Measurements from ENCODE around the gene DNAH2. TPM values are rescaled to one million over a fixed set of nuclear protein-coding genes. Genes with fewer than 3 reads are reported as not detected.

Gene DNAH2
- total and polyA plus RNA-seq, 2 of the 13 experiments (the other 11 are each of a cell fraction or from before 2014, with no cell fraction given), result not detected

- no peak; the same call in 1 of the 2 replicates for TF ChIP-seq KDM5B (CRISPR knock-in tag; IDR thresholded peaks at IDR 0.05; ENCODE audit: borderline replicate concordance)
- TF ChIP-seq, protein P1, sequence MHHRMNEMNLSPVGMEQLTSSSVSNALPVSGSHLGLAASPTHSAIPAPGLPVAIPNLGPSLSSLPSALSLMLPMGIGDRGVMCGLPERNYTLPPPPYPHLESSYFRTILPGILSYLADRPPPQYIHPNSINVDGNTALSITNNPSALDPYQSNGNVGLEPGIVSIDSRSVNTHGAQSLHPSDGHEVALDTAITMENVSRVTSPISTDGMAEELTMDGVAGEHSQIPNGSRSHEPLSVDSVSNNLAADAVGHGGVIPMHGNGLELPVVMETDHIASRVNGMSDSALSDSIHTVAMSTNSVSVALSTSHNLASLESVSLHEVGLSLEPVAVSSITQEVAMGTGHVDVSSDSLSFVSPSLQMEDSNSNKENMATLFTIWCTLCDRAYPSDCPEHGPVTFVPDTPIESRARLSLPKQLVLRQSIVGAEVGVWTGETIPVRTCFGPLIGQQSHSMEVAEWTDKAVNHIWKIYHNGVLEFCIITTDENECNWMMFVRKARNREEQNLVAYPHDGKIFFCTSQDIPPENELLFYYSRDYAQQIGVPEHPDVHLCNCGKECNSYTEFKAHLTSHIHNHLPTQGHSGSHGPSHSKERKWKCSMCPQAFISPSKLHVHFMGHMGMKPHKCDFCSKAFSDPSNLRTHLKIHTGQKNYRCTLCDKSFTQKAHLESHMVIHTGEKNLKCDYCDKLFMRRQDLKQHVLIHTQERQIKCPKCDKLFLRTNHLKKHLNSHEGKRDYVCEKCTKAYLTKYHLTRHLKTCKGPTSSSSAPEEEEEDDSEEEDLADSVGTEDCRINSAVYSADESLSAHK (CRISPR knock-in tag; IDR thresholded peaks at IDR 0.05; ENCODE audit: borderline replicate concordance), result no peak
- no peak for TF ChIP-seq ZMYM3 (CRISPR knock-in tag; IDR thresholded peaks at IDR 0.05)
- TF ChIP-seq CBX2 (IDR thresholded peaks at IDR 0.05; ENCODE audit: low read depth, low read length), result no peak
- no peak for TF ChIP-seq CBX2 (CRISPR knock-in tag; IDR thresholded peaks at IDR 0.05; ENCODE audit: low read depth)
- 0 out of 2 replicates have a peak, but pooled peaks have one; percentile 30 for TF ChIP-seq RNF2 (conservative IDR thresholded peaks at IDR 0.05; ENCODE audit: low read depth)
- TF ChIP-seq NFKB2 (CRISPR knock-in tag; IDR thresholded peaks at IDR 0.05; ENCODE audit: borderline replicate concordance), result peak; percentile 64; the same call in 1 of the 2 replicates
- TF ChIP-seq JARID2 (CRISPR knock-in tag; IDR thresholded peaks at IDR 0.05; ENCODE audit: insufficient replicate concordance), result peak; percentile 11
- no peak for TF ChIP-seq JDP2 (CRISPR knock-in tag; IDR thresholded peaks at IDR 0.05; ENCODE audit: borderline replicate concordance)
- TF ChIP-seq ZNF790 (CRISPR knock-in tag; IDR thresholded peaks at IDR 0.05; ENCODE audit: borderline replicate concordance), result no peak
- TF ChIP-seq ZKSCAN5 (CRISPR knock-in tag; IDR thresholded peaks at IDR 0.05), result no peak
- TF ChIP-seq, protein P2, sequence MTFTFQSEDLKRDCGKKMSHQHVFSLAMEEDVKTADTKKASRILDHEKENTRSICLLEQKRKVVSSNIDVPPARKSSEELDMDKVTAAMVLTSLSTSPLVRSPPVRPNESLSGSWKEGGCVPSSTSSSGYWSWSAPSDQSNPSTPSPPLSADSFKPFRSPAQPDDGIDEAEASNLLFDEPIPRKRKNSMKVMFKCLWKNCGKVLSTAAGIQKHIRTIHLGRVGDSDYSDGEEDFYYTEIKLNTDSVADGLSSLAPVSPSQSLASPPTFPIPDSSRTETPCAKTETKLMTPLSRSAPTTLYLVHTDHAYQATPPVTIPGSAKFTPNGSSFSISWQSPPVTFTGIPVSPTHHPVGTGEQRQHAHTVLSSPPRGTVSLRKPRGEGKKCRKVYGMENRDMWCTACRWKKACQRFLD (CRISPR knock-in tag; IDR thresholded peaks at IDR 0.05; ENCODE audit: borderline replicate concordance), result no peak
- TF ChIP-seq, protein P3, sequence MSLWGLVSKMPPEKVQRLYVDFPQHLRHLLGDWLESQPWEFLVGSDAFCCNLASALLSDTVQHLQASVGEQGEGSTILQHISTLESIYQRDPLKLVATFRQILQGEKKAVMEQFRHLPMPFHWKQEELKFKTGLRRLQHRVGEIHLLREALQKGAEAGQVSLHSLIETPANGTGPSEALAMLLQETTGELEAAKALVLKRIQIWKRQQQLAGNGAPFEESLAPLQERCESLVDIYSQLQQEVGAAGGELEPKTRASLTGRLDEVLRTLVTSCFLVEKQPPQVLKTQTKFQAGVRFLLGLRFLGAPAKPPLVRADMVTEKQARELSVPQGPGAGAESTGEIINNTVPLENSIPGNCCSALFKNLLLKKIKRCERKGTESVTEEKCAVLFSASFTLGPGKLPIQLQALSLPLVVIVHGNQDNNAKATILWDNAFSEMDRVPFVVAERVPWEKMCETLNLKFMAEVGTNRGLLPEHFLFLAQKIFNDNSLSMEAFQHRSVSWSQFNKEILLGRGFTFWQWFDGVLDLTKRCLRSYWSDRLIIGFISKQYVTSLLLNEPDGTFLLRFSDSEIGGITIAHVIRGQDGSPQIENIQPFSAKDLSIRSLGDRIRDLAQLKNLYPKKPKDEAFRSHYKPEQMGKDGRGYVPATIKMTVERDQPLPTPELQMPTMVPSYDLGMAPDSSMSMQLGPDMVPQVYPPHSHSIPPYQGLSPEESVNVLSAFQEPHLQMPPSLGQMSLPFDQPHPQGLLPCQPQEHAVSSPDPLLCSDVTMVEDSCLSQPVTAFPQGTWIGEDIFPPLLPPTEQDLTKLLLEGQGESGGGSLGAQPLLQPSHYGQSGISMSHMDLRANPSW (CRISPR knock-in tag; IDR thresholded peaks at IDR 0.05; ENCODE audit: borderline replicate concordance), result no peak
- no peak for TF ChIP-seq CSRNP2 (CRISPR knock-in tag; conservative IDR thresholded peaks at IDR 0.05; ENCODE audit: low read depth)
- TF ChIP-seq ZNF562 (CRISPR knock-in tag; IDR thresholded peaks at IDR 0.05; ENCODE audit: borderline replicate concordance), result no peak
- TF ChIP-seq, protein P4, sequence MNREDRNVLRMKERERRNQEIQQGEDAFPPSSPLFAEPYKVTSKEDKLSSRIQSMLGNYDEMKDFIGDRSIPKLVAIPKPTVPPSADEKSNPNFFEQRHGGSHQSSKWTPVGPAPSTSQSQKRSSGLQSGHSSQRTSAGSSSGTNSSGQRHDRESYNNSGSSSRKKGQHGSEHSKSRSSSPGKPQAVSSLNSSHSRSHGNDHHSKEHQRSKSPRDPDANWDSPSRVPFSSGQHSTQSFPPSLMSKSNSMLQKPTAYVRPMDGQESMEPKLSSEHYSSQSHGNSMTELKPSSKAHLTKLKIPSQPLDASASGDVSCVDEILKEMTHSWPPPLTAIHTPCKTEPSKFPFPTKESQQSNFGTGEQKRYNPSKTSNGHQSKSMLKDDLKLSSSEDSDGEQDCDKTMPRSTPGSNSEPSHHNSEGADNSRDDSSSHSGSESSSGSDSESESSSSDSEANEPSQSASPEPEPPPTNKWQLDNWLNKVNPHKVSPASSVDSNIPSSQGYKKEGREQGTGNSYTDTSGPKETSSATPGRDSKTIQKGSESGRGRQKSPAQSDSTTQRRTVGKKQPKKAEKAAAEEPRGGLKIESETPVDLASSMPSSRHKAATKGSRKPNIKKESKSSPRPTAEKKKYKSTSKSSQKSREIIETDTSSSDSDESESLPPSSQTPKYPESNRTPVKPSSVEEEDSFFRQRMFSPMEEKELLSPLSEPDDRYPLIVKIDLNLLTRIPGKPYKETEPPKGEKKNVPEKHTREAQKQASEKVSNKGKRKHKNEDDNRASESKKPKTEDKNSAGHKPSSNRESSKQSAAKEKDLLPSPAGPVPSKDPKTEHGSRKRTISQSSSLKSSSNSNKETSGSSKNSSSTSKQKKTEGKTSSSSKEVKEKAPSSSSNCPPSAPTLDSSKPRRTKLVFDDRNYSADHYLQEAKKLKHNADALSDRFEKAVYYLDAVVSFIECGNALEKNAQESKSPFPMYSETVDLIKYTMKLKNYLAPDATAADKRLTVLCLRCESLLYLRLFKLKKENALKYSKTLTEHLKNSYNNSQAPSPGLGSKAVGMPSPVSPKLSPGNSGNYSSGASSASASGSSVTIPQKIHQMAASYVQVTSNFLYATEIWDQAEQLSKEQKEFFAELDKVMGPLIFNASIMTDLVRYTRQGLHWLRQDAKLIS (CRISPR knock-in tag; IDR thresholded peaks at IDR 0.05), result no peak
These were observed 127.0 kb downstream of the DNAH2 start (continued) for GRCh38 chr17:7844292-7845154.
